Right kidney (tissue), 9 donors: ENCODE data around the gene LSM7.
A peak's percentile ranks its signal among the peaks of the same experiment; 100 is the strongest.

Experiments used
- DNase-seq: peaks from one replicate; pipeline ENCODE4 v3.0.0-alpha.2; 2016
- long read RNA-seq, 8 donors: transcript quantifications; one replicate each; lab custom pipeline, GENCODE V29; 2026

Gene LSM7
- long read RNA-seq, donor 1, transcript LSM7-204 (3 exons, 575 nt) = minor isoform, 19 of 158 reads
- long read RNA-seq, donor 1, transcript LSM7-201 (4 exons, 529 nt) = major isoform, 82 of 158 reads
- long read RNA-seq, donor 1, transcript LSM7-203 (4 exons, 512 nt) = minor isoform, 24 of 158 reads
- long read RNA-seq, donor 1, transcript LSM7-206 (2 exons, 710 nt) = minor isoform, 8 of 158 reads
- long read RNA-seq, donor 1, partial matches to known transcripts = 24 of 158 reads
- long read RNA-seq, donor 1, other reads (novel, unspliced or antisense) = 0 of 158 reads
- long read RNA-seq, donor 2, transcript LSM7-201 (4 exons, 529 nt) = major isoform, 64 of 127 reads
- long read RNA-seq, donor 2, transcript LSM7-203 (4 exons, 512 nt) = minor isoform, 18 of 127 reads
- long read RNA-seq, donor 2, transcript LSM7-204 (3 exons, 575 nt) = minor isoform, 13 of 127 reads
- long read RNA-seq, donor 2, partial matches to known transcripts = 29 of 127 reads
- long read RNA-seq, donor 2, other reads (novel, unspliced or antisense) = 0 of 127 reads
- long read RNA-seq, donor 3, transcript LSM7-203 (4 exons, 512 nt) = minor isoform, 6 of 47 reads
- long read RNA-seq, donor 3, transcript LSM7-204 (3 exons, 575 nt) = minor isoform, 5 of 47 reads
- long read RNA-seq, donor 3, transcript LSM7-201 (4 exons, 529 nt) = major isoform, 23 of 47 reads
- long read RNA-seq, donor 3, partial matches to known transcripts = 10 of 47 reads
- long read RNA-seq, donor 3, other reads (novel, unspliced or antisense) = 0 of 47 reads
- long read RNA-seq, donor 4, transcript LSM7-204 (3 exons, 575 nt) = minor isoform, 11 of 62 reads
- long read RNA-seq, donor 4, transcript LSM7-203 (4 exons, 512 nt) = minor isoform, 8 of 62 reads
- long read RNA-seq, donor 4, transcript LSM7-201 (4 exons, 529 nt) = major isoform, 27 of 62 reads
- long read RNA-seq, donor 4, partial matches to known transcripts = 12 of 62 reads
- long read RNA-seq, donor 4, other reads (novel, unspliced or antisense) = 0 of 62 reads
- long read RNA-seq, donor 5, transcript LSM7-204 (3 exons, 575 nt) = minor isoform, 11 of 113 reads
- long read RNA-seq, donor 5, transcript LSM7-201 (4 exons, 529 nt) = major isoform, 56 of 113 reads
- long read RNA-seq, donor 5, transcript LSM7-203 (4 exons, 512 nt) = minor isoform, 28 of 113 reads
- long read RNA-seq, donor 5, partial matches to known transcripts = 16 of 113 reads
- long read RNA-seq, donor 5, other reads (novel, unspliced or antisense) = 0 of 113 reads
- long read RNA-seq, donor 6, transcript LSM7-201 (4 exons, 529 nt) = major isoform, 44 of 115 reads
- long read RNA-seq, donor 6, transcript LSM7-204 (3 exons, 575 nt) = minor isoform, 14 of 115 reads
- long read RNA-seq, donor 6, transcript LSM7-206 (2 exons, 710 nt) = minor isoform, 7 of 115 reads
- long read RNA-seq, donor 6, transcript LSM7-203 (4 exons, 512 nt) = minor isoform, 19 of 115 reads
- long read RNA-seq, donor 6, partial matches to known transcripts = 31 of 115 reads
- long read RNA-seq, donor 6, other reads (novel, unspliced or antisense) = 0 of 115 reads
- long read RNA-seq, donor 7 = 0 reads
- long read RNA-seq, donor 8, transcript LSM7-204 (3 exons, 575 nt) = minor isoform, 9 of 70 reads
- long read RNA-seq, donor 8, transcript LSM7-206 (2 exons, 710 nt) = minor isoform, 5 of 70 reads
- long read RNA-seq, donor 8, transcript LSM7-201 (4 exons, 529 nt) = major isoform, 34 of 70 reads
- long read RNA-seq, donor 8, transcript LSM7-203 (4 exons, 512 nt) = minor isoform, 10 of 70 reads
- long read RNA-seq, donor 8, partial matches to known transcripts = 12 of 70 reads
- long read RNA-seq, donor 8, other reads (novel, unspliced or antisense) = 0 of 70 reads

DNA sequence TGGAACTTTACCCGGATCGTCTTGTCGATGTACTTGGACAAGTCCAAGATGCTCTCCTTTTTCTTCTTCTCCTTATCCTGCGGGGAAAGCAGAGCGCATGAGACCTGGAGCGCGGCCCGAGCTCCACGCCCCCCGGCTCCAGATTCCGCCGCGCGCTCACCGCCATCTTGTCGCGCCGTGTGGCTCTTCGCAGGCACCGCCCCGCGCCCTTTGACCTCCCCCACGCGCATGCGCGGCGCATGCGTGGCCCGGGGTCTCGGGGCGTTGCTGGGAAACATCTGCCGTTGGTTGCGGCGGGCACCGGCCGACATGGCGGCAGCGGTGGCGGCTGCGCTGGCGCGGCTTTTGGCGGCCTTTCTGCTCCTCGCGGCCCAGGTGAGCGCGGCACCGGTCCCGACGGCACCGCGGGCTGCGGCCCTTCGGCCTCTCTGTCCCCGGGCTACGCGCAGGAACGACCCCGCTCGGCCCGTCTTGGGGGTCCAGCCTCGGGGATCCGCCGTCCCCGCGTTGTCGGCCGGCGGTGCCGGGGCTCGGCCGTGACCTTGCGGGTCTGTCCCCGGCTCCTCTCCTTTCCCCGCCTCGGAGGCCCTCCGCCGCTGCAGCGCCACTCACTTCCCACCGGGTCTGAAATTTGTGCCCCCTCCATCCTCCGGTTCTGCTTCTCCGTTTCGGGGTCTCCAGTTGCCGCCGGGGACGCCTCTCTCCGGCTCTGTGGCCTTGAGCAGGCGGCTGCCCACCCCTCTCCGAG, at the start of gene LSM7, which contains the start of gene SPPL2B:
TSS of gene LSM7 (minus strand) at position 186 of the 748 bp plus-strand sequence. CDS start at position 166, 20 bp downstream.
TSS of gene SPPL2B (plus strand) at position 284 of the 748 bp plus-strand sequence. CDS start at position 310, 26 bp downstream.
- peak; percentile 89 for DNase-seq

DNA sequence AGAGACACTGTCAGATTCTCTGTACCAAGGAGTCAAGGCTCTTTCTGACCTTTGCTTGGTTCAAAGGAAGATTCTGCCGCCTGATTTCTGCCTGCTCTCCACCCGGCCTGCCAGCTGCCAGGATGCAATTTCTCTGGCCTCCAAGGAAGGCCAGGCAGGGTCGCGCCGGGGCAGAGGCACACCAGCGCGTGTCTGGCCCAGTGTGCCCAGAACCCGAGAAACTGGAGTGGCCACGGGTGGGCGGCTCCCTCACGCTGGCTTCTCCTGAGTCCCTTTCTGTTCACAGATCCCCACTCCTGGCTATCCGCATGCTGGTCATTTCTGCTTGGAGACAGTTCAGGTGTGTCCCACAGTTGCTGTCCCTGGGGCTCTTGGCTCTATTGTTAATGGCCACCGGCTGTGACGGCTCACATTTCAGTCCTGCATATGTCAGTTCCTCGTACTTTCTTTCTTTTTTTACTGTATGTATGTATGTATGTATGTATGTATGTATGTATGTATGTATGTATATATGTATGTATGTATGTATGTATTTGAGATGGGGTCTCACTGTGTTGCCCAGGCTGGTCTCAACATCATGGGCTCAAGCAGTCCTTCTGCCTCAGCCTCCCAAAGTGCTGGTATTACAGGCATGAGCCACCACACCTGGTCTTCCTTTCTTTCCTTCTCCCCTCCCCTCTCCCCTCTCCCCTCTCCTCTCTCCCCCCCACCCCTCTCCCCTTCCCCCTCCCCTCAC, 48.6 kb upstream of the LSM7 start:
- DNase-seq = no peak

DNA sequence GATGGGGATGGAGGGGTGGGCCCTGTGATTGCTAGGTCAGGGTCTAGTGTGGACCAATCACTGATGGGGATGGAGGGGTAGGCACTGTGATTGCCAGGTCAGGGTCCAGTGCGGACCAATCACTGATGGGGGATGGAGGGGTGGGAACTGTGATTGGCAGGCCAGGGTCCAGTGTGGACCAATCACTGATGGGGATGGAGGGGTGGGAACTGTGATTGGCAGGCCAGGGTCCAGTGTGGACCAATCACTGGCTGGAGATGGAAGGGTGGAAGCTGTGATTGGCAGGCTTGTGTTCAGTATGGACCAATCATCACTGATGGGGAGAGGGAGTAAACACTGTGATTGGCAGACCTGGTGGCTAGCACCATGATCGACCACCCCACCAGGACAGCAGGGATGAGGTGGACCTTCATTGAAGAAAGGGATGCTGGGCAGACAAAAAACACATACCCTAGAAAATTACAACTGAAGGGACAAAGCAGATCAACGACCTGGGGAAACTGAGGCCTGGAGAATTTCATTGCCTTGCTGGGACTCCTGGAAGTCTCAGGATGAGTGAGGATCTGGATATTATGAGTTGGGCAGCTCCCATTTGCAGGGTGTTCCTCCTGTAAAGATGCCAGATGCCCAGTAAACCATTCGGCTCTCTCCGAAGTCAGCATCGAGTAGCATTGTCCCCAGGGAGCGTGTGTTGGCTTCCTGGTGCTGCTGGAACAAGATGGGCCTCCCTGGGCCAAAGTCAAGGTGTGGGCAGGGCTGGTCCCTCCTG, 47.2 kb upstream of the LSM7 start:
- DNase-seq = no peak

DNA sequence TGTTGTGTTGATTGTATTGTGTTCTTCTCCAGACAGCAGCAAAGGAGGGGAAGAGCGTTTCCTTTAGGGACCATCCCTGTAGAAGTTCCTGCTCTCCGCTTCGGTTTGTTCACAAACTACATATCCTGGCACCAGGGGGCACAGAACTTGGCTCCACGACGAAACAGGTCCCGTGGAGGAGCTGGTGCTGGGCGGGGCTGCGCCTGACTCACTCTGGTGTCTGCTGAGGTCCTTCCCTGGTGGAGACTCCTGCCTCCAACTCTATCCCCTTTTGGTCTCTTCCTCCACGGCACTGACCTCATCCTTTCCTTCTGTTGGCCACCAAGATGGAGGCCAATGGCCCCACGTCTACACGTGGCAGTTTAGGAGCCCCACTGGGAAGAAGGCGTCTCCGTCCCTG, 46.4 kb upstream of the LSM7 start:
- no peak for DNase-seq

DNA sequence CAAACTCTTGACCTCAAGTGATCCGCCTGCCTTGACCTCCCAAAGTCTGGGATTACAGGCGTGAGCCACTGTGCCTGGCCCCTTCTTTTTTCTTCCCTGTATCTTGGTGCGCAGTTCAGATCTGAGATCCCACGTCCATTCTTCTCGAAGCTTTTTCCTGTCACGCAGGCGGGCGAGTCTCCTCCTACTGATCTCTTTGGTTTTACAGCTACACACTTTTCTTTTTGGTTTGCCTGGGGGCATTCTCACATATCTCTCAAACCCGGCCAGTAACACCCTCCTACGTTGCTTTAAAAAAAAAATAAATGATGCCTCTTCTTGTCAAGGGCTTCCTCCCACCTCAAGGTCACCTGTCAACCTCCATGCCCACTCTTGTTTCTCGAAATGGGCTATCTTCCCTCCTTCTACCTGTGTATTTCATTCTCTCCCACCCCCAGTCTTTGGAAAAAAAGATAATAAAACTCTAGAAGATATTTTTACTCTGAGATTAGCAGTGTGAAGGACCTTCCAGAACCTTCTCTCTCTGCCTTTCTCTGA, 43.8 kb upstream of the LSM7 start:
- no peak for DNase-seq

DNA sequence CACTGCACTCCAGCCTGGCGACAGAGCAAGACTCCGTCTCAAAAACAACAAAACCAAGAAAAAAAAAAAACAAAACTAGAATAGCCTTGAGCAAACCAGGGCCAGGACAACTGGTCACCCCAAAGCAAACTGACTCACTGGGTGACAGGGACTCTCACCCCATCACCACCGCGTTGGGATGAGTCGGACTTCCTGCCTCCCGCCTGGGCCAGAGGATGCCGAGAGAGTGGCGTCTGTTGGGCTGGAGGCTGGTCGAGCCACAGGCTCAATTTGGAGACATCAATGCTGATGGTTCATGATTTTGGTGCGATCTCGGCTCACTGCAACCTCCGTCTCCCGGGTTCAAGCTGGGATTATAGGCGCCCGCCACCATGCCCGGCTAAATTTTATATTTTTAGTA, 43.3 kb upstream of the LSM7 start:
- DNase-seq = no peak

DNA sequence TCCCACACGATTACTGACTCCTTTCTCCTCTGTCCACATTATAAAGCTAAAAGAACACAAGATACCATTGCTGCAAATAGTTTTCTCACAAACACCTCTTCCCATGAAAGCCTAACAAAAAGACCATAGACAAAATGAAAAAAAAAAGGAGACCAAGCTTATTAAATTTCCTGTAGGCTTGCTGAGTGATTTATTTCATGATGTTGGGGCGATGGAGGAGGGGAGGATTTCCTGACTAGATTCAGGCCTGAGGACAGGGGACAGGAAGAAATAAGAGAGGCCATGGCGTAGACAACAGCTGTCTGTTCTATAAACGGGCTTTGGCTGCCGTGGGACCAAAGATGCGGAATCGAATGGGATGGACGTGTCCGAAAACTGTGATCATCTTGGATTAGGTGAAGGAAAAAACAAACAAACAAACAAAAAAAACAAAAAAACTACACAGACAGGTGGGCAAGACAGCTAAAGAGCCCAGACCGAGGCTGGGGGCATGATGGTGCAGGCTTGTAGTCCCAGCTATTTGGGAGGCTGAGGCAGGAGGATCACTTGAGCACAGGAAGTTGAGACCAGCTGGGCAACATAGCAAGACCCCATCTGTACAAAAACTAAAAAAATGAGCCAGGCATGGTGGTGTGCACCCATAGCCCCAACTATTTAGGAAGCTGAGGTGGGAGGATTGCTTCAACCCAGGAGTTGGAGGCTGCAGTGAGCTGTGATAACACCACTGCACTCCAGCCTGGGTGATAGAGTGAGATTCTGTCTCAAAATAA, 37.0 kb upstream of the LSM7 start:
- peak; percentile 44 for DNase-seq

DNA sequence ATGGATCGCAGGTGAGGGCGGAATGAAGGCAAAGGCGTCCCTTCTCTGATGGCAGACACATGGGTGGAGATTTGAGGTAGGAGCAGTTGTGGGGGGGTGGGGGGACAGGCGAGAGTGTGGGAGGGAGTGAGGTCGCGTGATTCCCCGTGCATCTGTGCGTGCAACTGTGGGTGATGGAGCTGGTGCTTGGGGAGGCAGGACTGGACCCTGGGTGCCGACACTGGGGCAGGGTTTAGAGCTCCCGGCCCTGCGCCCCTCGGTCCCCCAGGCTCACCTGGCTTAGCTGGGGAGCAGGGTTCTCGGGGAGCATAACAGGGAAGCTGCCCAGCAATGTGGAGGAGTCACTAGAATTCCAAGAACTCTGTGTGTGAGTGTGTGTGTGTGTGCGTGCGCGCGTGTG, 35.0 kb upstream of the LSM7 start:
- no peak for DNase-seq

DNA sequence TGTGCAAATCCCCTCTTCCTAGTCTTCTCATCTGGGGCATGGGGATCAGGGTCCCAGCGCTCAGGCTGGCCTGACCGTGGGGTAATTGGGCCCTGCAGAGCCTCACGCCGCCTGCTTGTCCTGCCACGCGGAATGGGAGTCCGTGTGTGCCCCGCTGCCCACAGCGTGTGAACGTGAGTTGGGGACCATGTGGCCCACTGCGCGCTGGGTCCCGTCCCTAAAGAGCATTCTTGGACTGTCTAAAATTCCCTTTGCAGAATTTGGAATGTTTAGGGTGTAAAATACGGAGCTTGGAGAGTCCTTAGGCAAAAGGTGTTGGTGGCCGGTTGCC, 34.5 kb upstream of the LSM7 start:
- no peak for DNase-seq

DNA sequence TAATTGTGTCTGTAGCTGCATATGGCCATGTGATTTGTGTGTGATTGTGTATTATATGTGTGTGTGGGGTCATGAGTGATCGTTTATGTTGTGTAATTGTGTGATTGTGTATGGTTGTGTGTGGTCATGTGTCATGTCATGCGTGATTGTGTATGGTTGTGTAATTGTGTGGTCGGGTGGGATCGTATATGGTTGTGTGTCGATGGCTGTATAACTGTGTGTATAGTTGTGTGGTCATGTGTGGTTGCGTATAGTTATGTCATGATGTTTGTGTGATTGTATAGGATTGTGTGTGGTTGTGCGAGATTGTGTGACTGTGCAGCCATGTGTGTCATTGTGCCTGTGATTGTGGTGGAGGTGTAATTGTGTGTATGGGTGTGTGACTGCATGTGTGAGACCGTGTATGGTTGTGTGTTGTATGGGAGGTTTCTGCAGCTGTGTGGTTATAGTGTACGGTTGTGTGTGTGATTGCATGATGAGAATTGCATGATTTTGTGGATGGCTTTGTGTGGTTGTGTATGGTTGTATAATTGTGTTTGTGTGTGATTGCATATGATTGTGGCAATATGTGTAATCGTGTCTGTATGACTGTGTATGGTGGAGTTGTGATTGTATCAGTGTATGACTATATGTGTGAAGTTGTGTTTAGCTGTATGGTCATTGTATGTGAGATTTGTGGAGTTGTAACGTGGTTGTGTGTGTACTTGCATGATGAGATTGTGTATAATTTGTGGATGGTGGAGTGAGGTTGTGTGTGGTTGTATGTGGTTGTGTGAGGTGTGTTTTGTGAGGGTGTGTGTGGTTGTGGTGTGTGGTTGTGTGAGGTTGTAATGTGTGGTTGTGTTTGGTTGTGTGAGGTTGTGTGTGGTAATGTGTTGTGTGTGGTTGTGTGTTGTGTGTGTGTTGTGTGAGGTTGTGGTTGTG, 33.9 kb upstream of the LSM7 start:
- DNase-seq = no peak

DNA sequence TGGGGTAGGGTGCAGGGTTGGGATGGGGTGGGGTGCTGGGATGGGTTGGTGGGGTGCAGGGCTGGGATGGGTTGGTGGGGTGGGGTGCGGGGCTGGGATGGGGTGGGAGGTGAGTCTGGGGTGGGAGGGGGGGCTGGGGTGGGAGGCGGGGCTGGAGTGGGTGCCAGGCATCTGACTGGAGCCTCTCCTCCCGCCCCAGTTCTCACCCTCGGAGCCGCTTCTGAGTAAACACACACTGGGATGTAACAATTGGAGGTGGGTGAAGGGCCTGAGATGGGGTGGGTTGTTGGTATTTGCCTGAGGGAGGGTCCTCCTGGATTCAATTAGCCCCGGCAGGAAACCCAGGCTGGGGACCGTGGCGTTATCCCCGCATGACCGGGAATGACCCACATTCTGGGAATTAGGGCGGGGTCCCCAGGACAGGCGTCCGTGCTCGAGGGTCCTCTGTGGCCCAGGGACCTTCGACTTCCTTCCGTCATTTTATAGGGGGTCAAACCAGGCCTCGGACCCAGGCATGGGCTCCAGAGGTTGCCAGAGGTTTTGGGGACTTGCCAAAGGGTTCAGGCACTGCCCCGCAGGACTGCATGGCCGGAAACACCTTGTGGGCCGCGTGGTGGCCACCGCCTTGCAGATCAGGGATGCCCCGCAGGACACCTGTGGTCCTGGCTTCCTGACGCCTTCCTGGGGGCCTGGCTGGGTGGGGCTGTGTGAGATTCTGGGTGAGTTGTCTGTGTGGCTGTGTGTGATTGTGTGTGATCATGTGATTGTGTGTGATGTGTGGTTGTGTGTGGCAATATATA, 33.1 kb upstream of the LSM7 start:
- no peak for DNase-seq

DNA sequence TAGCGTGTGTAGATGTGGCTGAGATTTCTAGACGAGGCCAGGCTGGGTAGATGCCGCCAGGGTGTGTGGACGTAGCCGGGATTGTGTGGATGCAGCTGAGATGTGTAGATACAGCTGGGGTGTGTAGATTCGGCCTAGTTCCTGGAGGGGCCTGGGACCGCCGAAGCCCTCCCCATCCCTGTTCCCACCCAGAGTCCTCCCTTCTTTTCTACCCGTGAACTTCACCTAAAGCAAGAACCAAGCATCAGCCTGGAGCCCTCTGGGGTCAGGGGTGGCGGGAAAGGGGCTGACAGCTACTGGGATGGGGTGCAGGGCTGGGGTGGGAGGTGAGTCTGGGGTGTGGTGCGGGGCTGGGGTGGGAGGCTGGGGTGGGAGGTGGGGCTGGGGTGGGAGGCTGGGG, 32.4 kb upstream of the LSM7 start:
- no peak for DNase-seq

DNA sequence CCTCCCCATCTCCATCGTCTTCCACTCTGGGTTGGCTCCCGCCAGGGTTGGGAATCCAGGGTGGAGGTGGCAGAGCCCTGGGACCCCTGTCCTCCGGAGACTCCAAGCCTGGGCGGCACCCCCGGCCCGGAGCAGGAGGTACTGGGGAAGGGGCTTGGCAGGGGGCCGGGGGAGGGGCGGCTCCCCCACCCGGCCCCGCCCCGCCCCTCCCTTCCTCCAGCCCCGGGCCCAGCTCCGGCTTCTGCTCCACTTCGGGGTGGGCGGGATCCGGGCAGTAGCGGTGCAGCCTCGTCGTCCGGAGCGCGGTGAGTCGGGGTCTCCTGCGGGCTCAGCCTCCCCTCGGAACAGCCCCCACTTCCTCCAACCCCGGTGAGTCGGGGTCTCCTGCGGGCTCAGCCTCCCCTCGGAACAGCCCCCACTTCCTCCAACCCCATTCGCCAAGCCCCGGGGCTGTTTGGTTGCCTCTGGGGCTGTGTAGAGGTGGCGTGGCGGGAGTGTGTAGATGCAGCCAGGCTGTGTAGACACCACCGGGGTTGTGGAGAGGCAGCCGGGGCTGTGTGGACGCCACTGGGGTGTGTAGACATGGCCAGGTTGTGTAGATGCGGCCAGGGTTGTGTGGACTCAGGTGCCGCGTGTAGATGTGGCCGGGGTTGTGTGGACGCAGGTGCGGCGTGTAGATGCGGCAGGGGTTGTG, 31.8 kb upstream of the LSM7 start, which contains the start of gene TMPRSS9:
TSS of gene TMPRSS9 (plus strand) at position 274 of the 694 bp plus-strand sequence. CDS start 29,521 bp downstream, outside the sequence.
- DNase-seq = no peak

DNA sequence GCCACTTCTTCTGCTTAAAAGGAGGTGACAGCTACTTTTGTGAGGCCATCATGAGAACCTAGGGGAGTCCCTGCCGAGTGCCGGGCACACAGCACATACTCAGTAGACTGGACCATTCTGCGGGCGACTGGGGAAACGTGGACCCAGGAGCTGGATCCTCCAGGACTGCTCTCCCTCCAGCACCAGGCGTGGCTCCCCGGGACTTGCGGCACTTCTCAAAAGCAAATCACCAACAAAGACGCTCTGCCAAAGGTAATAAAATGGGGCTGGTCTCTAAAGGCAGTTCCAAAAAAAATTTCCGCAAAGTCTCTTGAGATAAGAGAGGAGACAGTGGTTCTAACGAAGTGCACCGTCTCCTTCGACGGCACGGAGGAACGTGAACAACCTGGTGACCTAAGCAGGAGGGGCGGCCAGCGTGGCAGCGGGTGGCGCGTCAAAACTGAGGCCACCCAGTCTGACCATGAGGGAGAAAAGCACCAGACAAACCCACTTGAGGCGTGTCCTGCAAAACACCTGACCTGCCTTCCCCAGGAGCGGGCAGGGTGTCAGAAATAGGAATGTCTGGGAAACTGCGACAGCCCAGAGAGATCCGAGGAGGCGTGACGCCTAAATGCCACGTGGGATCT, 30.3 kb upstream of the LSM7 start:
- DNase-seq = no peak
